HT1080 (cell line): ENCODE measurements around the gene SDE2. TPM values are rescaled to one million over a fixed set of nuclear protein-coding genes. Genes with fewer than 3 reads are reported as not detected.
A peak's percentile ranks its signal among the peaks of the same experiment; 100 is the strongest.
"Not testable (repeated sequence)": the region's sequence is repeated elsewhere in the genome, so short reads cannot be mapped to it uniquely, and the experiment has no call there.

Experiments
- DNase-seq: peaks from one replicate; pipeline ENCODE4 v3.0.0-alpha.2; 2015; ENCODE audit warnings: low read depth
- small RNA-seq: library from RNA; depleted of rRNA; stranded (forward); fragments of <200 nt; gene quantifications from one replicate; pipeline ENCODE3, GENCODE V24; 2014
- total RNA-seq: library from RNA; depleted of rRNA; stranded (reverse); fragments of >200 nt; shearing (Covaris generic); gene quantifications from 2 replicates; pipeline ENCODE4 v1.2.3, GENCODE V29; 2014; rRNA removed

Gene SDE2
- total RNA-seq, 1 experiment from 2014 or later, result 15.9 TPM

DNA sequence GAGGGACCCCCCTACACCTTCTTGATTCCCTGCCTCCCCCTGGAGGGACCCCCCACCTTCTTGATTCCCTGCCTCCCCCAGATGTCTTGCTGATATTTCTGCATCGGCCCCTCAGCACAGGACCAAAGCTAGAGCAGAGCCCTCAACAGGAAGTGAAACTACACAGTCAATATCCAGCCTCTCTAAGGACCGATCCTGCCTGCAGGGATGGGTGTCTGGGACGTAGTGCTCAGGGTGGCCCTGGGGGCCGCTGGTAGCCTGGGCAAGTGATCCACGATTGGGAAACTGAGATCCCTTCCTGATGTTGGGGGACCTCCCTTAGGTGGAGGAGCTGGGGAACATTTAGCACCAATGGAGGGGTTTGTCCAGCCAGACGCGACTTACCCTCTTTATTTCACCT is 54.2 kb downstream of the SDE2 start:
- DNase-seq, result no peak

DNA sequence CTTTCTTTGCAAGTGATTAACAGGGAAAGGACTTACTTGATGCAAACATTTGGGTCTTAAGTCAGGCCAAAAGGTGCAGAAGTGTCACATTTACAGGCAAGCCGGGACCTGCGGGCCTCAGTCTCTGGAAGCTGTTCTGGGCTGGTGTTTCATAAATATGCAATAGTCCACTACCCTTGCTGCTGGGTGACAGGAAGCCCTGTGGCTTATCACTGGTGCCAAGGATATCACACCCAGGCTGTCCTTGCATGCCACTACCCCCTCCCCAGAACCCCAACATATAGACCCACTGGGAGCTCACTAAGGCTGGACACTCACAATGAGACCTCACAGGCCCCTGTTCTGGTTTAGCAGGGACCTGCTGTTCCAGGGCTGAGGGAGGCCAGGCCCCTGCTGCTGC is 54.8 kb downstream of the SDE2 start:
- DNase-seq, result no peak

DNA sequence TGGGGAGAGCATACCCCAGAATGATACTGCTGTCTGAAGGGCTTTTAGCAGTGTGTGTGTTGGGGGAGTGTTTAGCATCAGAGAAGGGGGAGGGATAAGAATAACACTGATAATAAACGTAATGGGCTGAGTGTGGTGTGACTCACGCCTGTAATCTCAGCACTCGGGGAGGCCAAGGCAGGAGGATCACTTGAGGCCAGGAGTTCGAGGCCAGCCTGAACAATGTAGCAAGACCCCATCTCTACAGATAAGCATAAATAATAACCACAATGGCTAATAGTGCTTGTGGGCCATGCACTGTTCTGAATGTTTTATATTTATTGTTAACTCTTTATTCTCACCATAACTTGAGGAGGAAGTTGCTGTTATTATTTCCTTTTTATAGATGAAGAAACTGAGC is 55.6 kb downstream of the SDE2 start:
- no peak for DNase-seq

DNA sequence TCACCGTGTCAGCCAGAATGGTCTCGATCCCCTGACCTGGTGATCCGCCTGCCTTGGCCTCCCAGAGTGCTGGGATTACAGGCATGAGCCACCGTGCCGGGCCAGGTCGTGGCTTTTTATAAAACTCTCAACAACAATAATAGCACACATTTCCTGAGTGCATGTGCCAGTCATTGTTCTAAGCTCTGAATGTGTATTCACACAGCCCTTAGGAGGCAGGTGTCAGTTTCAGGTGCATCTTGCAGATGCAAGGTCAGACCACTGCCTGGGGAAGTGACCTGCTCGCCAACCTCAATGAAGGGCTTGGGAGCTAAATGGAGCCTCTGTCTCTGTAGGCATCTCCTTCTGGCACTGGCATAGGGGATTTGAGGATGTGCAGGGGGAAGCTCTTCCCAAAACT is 56.6 kb downstream of the SDE2 start:
- DNase-seq, result no peak

DNA sequence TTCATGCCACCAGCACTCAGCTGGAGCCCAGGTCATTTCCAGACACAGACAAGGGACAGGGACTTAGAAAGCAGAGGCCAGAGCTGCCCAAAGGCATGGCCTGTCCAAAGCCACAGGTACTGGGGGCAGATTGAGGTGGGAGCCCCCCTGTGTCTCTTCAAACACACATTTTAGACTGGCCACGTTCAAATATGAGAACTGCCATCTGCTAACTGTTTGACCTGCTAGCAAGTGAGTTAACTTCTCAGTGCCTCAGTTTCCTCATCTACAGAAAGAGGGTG is 57.3 kb downstream of the SDE2 start:
- DNase-seq, result no peak

DNA sequence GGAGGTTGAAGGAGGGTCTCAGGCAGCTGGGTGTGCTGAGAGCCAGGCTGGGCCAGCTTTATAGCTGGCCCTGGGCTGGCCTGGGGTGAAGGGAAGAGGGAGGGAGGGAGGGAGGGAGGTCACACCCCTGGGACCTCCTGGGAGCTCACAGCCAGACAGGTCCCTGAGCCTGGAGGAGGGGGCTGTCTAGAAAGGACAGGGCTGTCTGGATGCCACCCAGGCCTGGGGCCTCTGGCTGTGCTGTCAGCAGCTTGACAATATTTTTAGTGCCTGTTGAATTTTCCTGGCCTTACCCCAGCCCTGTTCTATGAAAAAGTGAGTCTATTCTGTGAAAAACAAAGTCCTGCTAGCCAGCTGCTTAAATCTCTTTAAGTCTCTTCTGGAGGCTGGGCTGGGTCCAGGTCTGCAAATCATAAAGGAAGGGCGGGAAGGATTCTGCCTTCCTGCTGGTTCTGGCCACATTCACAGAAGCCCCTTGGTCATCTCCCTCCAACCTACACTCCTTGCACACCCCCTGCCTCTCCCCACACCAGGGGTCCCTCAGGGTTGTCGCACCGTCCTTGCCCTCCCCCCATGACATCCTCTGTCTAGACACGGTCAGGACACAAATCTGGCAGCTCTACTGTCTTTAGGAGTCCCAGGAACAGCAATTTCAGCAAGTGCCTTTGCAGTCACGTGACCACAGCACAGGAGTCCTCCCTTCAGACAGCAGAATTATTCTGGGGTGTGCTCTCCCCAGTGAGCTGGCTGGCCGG is 57.8 kb downstream of the SDE2 start, which contains the start of gene LEFTY2:
Gene LEFTY2 (minus strand): TSS at position 34 of the 755 bp plus-strand sequence. CDS start 80 bp downstream, outside the sequence.
- DNase-seq, result no peak

DNA sequence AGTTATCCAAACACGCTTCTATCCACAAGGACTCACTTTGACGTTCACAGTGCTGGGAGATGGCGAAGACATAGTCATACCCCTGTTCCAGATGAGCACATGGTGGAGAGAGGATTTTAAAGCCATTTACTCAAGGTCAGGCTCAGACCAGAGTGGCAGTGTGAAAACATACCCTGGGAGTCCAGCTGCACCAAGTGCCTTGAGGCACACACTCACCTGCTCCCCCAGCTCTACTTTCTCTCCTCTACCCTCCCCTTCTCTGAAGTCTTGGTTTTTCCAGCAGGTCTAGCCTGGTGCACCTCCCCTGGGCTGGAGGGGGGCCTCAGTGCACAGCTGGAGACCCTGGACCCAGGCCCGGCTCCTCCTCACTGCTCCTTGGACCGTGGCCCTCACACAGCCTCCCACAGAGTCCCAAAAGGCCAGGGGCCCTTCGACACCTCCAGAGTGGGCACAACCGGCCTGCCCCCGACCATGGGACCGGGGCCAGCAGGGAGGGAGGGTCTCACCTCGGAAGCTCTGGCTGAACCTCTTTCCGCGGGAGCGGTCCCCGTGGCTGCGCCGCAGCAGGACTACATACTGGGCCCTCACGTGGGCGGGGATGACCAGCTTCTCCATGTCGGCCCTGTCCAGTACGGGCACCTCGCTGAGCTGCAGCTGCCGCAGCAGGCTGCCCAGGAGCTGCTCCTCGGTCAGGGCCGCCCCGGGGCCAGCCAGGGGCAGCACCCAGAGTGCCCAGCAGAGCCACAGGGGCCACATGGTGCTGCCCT is 58.6 kb downstream of the SDE2 start:
- no peak for DNase-seq

DNA sequence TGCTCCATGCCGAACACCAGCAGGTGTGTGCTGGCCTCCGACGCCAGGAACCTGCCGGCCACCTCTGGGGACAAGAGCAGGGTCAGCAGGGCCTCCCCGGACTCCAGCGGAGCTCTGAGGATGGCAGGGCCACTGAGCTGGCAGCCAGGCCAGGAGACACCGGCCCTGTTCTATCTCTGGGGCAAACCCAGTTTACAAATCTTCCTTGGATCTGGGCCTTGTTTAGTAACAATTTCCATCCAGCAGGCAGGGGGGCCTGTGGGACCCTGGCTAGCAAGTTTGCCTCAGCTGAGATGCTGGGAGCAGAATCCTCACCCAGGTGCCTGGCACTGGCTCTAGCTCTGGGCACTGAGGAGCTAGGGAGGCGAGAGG is 59.2 kb downstream of the SDE2 start:
- DNase-seq, result not testable (repeated sequence)

DNA sequence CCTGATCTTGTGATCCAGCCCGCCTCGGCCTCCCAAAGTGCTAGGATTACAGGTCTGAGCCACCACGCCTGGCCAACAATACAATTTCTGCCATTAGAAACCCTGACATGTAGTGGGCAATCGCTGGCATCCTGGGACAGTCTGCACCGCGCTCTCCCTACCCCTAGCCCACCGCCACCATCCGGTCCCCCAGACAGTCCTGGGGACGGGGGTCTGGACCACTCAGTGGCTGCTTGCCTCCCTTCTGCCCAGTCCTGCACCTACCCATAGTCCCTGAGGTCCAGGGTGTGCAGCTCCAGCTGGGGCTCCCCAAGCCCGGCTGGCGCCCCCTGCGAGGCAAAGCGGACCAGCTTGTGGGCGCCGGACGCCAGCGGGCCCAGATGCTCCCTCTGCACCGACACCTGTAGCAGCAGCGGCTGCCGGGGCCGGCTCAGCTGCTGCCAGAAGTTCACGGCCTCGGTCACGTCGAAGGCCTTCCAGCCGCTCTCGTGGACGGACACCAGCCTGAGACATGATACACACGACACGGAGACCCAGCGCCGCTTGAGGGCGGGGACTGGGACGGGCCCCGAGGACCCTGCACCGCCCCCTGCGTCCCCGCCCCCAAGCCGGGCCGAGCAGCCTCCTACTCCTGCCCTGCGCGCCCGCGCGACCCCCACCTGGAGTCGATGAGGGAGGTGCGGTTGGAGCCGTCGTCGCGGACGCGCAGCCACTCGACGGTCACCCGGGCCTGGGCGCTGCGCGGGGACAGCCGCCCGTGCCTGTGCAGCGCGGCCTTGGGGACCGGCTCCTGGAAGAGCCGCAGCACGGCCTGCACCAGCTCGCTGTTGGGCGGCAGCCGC is 59.8 kb downstream of the SDE2 start:
- not testable (repeated sequence) for DNase-seq

DNA sequence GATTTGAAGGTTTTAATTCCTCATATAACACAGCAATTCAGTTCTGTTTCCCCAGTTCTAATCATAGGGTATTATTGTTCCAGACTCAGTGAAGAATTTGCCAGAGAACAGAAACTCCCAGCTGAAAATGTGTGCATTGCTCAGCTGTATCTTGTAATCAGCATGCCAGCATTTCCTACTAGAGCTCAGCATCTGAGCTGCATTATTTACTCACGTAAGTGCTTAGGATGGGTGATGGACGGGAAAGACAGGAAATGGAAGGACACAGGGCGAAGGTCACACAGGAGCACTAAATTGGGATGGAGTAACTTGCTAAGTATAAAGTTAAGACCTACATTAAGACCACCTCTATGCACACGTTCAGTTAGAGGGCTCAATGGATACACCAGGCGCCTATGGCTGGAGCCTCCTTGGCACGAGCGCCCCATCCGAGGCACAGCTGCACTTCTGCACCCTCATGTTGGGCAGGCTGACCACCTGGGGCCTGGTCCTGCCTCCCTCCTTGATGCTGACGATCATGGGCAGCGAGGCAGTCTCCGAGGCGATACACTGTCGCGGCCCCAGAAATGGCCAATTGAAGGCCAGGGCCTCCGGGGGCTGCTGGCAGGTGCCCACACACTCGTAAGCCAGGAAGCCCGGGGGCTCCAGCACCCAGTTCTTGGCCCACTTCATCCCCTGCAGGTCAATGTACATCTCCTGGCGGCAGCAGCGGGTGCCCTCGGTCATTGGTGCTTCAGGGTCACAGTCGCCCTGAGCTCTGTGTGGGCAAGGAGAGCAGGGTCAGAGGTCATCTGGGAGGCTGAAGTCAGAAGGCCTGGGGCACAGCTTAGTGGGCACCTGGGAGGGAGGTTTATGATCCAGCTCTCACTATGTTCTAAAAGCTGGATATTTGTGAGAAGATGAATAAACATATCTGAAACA is 61.8 kb downstream of the SDE2 start:
- no peak for DNase-seq

DNA sequence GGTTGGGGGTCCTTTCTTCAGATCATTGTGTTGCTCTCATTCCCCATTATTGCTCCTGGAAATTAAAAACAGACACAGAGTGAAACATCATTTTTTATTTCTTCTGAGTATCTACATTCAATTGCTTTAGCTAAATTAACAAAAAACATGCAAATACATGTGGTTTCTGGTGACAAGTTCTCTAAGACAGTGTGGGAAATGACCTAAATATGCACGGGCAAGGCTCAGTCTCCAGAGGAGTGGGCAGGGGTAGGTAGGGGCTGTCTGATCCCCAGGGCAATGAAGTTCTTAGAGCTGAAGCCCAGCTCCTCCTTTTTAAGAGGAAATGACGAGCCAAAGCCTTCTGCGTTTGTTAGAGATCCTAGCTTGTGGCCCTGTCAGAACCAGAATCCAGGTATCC is 62.6 kb downstream of the SDE2 start:
- DNase-seq, result no peak

DNA sequence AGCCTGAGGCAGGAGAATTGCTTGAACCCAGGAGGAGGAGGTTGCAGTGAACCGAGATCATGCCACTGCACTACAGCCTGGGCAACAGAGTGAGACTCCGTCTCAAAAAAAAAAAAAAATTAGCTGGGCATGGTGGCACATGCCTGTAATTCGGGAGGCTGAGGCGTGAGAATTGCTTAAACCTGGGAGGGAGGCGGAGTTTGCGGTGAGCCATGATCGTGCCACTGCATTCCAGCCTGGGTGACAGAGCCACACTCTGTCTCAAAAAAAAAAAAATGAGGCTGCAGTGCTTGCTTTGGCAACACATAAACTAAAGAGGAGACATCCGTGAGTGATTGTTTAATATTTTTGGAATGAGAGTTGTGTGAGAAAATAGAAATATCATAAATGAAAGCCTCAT is 63.1 kb downstream of the SDE2 start:
- DNase-seq, result not testable (repeated sequence)

DNA sequence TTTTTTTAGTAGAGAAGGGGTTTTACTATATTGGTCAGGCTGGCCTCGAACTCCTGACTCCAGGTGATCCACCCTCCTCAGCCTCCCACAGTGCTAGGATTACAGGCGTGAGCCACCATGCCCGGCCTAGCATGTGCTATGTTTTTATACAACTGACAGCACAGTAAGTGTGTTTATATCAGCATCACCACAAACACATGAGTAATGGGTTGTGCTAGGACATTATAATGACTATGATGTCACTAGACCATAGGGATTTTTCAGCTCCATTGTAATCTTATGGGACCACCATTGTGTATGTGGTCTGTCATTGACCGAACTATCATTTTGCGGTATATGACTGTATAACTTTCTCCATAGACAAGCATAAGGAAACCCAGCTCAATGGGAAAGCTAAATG is 64.4 kb downstream of the SDE2 start:
- DNase-seq, result no peak

DNA sequence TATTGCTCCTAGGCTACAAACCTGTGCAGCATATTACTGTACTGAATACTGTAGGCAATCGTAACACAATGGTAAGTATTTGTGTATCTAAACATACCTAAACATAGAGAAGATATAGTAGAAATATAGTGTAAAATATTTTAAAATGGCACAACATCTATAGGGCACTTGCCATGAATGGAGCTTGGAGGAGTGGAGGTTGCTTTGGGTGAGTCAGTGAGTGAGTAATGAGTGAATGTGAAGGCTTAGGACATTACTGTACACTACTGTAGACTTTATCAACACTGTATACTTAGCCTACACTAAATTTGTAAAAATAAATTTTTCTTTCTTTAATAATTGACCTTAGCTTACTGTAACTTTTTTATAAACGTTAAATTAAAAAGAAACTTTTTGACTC is 66.1 kb downstream of the SDE2 start:
- DNase-seq, result peak; percentile 79

Small RNAs within 50 kb of the gene (small RNA-seq; reads per million reads assigned to genes)
- not detected for gene AL117348.1
- gene NDUFA3P3, result not detected

Other genes starting within 250 kb of the SDE2 start
- 217 and 241 TPM in 2 replicates for gene SRP9, start 221.5 kb downstream of the SDE2 start, total RNA-seq
- gene EPHX1, start 189.2 kb downstream of the SDE2 start, total RNA-seq, result 8.4 and 17.7 TPM in 2 replicates
- 5.1 and 7.8 TPM in 2 replicates for gene TMEM63A, start 117.0 kb downstream of the SDE2 start, total RNA-seq
- gene LEFTY1, start 110.2 kb downstream of the SDE2 start, total RNA-seq, result not detected in 2 replicates
- gene PYCR2, start 75.1 kb downstream of the SDE2 start, total RNA-seq, result 64.1 and 65.9 TPM in 2 replicates
- gene LEFTY2, start 58.1 kb downstream of the SDE2 start, total RNA-seq, result 1.3 TPM in 1 of 2 replicates, not detected in the other
- gene H3-3A, start 63.4 kb upstream of the SDE2 start, total RNA-seq, result 191 and 346 TPM in 2 replicates
- gene ACBD3, start 187.4 kb upstream of the SDE2 start, total RNA-seq, result 20.4 and 24.2 TPM in 2 replicates
- not detected in 2 replicates for gene MIXL1, start 224.3 kb upstream of the SDE2 start, total RNA-seq